Fibroblast of pulmonary artery (primary cell): Measurements from ENCODE around the gene EIF3CL.
"Not testable (repeated sequence)": the region's sequence is repeated elsewhere in the genome, so short reads cannot be mapped to it uniquely, and the experiment has no call there.

Experiments used
- DNase-seq: peaks from one replicate; pipeline ENCODE4 v3.0.0-alpha.2; 2010; ENCODE audit warnings: low read depth
- H3K4me3 ChIP-seq: replicated peaks from 2 replicates; pipeline ENCODE4 v1.5.1; 2011; ENCODE audit warnings: low read depth, mild to moderate bottlenecking, control low read depth, low read length, moderate library complexity

The EIF3CL gene, protein sequence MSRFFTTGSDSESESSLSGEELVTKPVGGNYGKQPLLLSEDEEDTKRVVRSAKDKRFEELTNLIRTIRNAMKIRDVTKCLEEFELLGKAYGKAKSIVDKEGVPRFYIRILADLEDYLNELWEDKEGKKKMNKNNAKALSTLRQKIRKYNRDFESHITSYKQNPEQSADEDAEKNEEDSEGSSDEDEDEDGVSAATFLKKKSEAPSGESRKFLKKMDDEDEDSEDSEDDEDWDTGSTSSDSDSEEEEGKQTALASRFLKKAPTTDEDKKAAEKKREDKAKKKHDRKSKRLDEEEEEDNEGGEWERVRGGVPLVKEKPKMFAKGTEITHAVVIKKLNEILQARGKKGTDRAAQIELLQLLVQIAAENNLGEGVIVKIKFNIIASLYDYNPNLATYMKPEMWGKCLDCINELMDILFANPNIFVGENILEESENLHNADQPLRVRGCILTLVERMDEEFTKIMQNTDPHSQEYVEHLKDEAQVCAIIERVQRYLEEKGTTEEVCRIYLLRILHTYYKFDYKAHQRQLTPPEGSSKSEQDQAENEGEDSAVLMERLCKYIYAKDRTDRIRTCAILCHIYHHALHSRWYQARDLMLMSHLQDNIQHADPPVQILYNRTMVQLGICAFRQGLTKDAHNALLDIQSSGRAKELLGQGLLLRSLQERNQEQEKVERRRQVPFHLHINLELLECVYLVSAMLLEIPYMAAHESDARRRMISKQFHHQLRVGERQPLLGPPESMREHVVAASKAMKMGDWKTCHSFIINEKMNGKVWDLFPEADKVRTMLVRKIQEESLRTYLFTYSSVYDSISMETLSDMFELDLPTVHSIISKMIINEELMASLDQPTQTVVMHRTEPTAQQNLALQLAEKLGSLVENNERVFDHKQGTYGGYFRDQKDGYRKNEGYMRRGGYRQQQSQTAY

DNA sequence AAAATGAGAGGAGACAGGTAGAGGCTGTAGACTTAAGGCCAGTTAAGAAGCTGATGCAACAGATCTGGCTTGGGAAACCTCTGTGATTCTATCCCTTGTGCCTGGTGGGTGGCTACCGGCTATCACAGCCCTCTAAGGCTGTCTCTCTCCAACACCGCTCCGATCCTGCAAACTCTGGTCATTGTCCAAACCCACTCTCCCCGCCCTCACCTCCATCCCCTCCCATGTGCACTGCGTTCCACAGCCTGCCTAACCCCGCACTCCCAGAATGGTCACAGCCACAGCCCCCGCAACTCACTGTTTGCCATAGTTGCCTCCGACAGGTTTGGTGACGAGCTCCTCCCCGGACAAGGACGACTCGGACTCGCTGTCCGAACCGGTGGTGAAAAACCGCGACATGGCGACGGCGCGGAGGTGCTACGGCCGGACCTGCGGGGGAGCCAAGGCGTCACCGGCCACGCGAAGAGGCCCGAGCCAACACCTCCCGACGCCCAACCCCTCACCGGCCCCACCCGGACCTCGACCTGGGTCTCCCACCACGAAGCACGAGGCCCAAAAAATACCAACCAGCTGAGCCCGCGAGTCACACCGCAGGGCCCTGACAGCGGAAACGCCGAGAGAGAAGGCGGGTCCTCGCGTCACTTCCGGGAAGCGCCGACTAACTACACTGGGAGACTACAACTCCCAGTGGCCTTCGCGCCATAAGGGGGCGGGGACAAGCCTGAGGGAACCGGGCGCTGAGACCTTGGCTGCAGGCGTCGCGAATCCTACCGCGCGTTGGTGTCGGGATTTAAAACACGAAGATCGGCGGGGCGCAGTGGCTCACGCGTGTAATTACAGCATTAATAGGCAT is at the start of gene EIF3CL:
Gene EIF3CL (minus strand): TSS at position 622 of the 853 bp plus-strand sequence. CDS start 223 bp downstream, at position 399.
- not testable (repeated sequence) for DNase-seq
- peak within 1 kb of the TSS; percentile 47 for H3K4me3 ChIP-seq

DNA sequence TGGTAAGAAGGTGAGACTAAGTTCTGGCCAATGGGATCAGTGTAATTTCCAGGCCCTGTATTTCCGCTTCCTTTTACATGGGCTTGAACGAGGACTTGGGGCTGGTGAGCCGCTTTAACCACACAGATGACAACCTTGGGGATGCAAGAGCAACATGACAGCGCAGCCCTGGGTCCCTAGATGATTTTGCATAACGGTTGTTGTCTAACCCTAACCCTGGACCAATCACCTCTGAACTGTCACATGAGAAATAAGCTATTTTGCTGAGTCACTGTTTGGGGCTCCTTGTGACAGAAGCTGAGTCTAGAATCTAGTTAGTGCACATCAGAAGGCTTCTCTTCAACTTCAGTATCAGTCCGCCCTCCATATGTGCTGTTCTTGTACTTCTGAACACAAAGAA is 43.4 kb upstream of the EIF3CL start:
- H3K4me3 ChIP-seq, DNase-seq: not testable (repeated sequence)

DNA sequence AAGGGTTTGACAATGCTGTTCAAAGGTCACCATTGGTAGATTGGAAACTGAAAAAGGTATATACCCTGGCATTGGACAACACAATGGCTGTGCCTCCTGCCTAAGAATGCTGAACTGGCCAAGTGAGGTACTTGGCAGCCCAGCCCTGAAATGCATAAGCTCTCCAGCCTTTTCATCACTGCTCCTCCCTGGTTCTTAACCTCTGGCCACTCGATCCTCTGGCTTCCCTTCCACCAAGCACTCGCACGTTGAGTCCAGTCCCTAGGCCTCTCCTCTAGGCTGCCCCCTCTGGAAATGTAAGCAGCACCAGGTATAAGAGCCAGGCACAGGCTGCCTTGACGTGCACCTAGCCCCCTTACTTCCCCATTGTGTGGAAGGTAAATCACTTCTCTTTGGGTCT is 42.7 kb upstream of the EIF3CL start:
- DNase-seq = not testable (repeated sequence)

DNA sequence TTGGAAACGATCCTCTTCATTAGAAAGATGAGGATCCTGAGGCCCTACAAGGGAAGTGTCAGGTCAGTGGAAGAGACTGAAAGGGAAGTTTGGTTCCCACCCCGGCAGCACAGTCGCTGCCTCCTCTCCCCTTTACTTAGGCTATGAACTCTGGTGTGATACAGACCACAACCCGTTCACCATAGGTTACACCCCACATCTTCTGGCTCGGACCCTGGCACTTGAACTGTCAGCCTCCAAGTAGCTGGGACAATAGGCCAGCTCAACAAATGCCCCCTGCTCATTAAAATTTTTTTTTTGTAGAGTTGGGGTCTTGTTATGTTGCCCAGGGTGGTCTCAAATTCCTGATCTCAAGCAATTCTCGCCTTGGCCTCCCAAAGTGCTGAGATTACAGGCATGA is 40.3 kb upstream of the EIF3CL start:
- DNase-seq, H3K4me3 ChIP-seq: not testable (repeated sequence)

More for the DNA sequence above, 42.7 kb upstream of the EIF3CL start:
- not testable (repeated sequence) for H3K4me3 ChIP-seq

DNA sequence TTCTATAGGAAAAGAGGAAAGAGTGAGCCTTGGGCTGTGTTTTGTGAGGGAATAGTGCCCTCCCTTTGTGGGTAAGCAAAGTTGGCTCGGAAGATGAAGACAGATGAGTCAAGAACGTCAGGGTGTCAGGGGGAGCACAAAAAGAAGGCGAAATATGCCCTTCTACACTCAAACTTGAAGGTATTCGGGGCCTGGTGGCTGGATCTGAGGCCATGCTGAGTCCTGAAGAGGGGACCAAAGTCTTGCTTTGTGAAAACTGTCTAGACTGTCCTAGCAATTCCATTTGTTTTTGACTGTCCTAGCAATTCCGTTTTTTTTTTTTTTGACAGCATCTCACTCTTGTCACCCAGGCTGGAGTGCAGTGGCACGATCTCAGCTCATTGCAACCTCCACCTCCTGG is 35.3 kb upstream of the EIF3CL start:
- H3K4me3 ChIP-seq, DNase-seq: not testable (repeated sequence)

DNA sequence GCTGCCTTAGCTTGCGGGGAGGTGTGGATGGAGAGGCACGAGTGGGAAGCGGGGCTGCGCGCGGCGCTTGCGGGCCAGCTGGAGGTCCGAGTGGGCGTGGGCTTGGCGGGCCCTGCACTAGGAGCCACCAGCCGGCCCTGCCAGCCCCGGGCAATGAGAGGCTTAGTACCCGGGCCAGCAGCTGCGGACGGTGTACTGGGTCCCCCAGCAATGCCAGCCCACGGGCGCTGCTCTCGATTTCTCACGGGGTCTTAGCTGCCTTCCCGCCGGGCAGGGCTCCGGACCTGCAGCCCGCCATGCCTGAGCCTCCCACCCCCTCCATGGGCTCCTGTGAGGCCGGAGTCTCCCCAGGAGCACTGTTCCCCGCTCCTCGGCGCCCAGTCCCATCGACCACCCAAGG is 31.7 kb upstream of the EIF3CL start:
- H3K4me3 ChIP-seq, DNase-seq: not testable (repeated sequence)

DNA sequence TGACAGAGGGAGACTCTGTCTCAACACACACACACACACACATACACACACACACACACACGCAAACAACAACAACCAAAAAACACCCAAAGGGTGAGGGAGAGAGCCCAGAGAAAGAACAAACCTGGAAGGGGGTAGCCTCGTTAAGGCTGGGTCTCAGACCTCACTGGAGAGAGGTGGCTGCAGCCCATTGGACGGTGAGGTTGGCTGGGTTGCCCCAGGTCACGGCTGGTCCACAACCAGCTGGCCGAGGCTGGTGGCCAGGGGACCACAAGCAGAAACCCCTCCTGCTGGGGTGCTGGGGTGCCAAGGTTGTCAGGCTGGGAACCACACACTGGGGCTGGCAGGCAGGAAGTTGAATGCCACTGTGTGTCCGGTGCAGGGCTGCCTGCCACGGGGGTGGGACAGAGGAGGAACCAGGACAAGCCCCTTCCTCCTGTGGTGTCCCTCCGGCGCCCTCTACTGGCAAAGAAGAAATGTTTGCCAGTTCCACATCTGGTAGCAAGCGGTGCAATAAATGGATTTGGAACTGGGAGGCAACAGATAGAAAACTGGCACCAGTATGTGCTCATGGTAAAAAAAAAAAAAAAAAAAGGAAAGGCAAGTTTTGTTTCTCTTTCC is 22.5 kb upstream of the EIF3CL start:
- DNase-seq, H3K4me3 ChIP-seq: not testable (repeated sequence)

DNA sequence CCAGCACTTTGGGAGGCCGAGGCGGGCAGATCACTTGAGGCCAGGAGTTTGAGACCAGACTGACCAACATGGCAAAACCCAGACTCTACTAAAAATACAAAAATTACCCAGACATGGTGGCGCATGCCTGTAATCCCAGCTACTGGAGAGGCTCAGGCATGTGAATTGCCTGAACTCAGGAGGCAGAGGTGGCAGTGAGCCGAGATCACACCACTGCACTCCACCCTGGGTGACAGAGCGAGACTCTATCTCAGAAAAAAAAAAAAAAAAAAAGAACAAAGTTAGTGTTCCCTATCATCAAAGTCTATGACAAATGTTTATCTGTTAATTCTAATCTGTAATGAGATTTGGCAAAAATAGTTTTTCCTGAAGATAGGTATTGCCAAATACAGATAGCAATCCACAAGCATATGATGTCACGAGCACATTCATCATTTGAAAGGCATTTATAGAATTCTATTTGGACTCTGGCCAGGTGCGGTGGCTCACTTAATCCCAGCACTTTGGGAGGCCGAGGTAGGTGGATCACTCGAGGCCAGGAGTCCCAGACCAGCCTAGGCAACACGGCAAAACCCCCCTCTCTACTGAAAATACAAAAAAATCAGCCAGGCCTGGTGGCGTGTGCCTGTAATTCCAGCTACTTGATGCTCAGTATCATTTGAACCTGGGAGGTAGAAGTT is 17.6 kb upstream of the EIF3CL start:
- DNase-seq, H3K4me3 ChIP-seq: not testable (repeated sequence)

DNA sequence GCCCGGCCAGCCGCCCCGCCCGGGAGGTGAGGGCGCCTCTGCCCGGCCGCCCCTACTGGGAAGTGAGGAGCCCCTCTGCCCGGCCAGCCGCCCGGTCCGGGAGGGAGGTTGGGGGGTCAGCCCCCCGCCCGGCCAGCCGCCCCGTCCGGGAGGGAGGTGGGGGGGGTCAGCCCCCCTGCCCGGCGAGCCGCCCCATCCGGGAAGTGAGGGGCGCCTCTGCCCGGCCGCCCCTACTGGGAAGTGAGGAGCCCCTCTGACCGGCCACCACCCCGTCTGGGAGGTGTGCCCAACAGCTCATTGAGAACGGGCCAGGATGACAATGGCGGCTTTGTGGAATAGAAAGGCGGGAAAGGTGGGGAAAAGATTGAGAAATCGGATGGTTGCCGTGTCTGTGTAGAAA is 13.4 kb upstream of the EIF3CL start:
- DNase-seq, H3K4me3 ChIP-seq: not testable (repeated sequence)

DNA sequence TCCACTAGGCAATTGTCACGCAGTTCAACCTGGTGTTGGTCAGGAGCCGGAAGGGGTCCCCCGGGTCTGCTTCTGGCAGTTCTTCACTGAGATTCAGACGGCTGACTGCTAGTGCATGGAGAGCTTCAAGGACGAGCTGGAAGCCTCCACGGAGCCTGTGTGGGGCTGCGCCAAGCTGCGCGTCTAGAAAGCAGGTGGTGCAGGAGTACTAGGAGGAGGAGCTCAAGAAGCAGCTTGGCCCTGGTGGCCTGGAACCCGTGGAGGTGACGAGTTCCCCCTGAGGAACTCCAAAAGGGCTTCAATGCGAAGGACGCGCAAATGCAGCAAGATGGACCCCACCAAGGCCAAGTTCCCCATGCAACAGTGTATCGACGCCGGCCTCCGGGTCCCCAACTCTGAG is 10.9 kb upstream of the EIF3CL start:
- not testable (repeated sequence) for DNase-seq, H3K4me3 ChIP-seq

DNA sequence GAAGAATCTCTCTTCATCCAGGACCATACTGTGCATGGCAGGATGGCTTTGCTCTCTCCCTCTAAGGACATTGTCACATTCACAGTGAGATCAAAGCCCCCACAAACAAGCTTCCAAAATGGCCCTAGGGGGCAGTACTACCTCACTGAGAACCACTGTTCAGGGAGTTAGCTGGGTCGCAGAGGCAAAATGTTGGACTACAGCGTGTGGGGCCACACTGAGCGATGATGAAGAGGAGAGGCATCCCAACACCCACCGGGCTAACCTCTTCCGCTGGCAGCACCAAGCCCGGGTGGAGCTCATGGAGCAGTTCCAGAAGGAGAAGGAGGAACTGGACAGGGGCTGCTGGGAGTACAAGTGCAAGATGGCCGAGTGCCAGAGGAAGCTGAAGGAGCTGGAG is 9.9 kb upstream of the EIF3CL start:
- not testable (repeated sequence) for DNase-seq

DNA sequence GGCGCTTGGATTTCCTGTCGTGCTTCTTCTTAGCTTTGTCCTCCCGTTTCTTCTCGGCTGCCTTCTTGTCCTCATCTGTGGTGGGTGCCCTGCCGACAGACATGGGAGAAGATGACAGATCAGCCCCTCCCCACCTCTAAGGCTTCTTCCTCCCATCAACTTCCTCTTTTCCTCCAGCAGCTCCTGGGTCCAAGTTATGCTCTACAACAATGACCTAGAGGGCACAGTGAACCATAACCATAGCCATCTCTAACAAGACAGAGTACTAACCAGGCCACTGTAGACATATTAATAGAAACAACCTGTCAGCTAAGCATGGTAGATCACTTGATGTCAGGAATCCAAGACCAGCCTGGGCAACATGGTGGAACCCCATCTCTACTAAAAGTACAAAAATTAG is 11.6 kb downstream of the EIF3CL start:
- not testable (repeated sequence) for DNase-seq, H3K4me3 ChIP-seq

More for the DNA sequence above, 9.9 kb upstream of the EIF3CL start:
- not testable (repeated sequence) for H3K4me3 ChIP-seq

DNA sequence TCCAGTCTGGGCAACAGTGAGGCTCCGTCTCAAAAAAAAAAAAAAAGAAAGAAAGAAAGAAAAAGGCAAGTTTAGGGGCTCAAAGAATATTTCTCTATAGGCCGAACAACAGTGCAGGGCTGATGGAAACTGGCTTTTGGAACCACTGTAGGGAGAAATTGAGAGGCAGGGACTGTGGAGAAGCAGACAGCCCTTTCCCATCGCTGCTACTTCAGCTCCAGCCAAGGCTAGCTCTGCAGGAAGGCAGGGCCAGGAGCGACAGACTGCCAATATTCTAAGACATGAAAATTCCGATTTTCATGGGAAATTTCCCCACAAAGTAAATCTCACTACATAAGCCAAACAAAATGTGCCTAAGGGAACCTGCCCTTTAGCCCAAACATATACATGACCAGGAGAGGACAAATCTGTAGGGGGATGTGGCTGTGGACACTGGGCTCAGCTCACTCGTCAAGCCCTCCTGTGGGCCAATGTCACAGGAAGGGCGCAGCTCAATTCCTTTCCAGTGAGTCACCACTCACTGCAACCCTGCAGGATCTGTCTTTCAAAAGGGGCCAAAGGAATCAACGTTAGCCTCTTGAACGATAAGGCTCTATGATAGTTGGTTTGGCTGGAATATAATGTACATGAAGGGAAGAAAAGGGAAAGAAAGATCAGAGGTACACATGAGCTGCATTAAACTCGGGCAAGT is 21.3 kb downstream of the EIF3CL start:
- not testable (repeated sequence) for H3K4me3 ChIP-seq, DNase-seq

DNA sequence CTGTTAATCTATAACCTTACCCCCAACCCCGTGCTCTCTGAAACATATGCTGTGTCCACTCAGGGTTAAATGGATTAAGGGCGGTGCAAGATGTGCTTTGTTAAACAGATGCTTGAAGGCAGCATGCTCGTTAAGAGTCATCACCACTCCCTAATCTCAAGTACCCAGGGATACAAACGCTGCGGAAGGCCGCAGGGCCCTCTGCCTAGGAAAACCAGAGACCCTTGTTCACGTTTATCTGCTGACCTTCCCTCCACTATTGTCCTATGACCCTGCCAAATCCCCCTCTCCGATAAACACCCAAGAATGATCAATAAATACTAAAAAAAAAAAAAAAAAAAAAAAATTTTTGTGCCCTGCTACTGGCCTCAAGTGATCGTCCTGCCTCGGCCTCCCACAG is 25.8 kb downstream of the EIF3CL start:
- not testable (repeated sequence) for DNase-seq, H3K4me3 ChIP-seq

DNA sequence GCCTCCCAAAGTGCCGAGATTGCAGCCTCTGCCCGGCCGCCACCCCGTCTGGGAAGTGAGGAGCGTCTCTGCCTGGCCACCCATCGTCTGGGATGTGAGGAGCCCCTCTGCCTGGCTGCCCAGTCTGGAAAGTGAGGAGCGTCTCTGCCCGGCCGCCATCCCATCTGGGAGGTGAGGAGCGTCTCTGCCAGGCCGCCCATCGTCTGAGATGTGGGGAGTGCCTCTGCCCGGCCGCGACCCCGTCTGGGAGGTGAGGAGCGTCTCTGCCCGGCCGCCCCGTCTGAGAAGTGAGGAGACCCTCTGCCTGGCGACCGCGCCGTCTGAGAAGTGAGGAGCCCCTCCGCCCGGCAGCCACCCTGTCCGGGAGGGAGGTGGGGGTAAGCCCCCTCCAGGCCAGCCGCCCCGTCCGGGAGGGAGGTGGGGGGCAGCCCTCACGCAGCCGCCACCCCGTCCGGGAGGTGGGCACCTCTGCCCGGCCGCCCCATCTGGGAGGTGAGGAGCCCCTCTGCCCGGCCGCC is 26.5 kb downstream of the EIF3CL start:
- not testable (repeated sequence) for H3K4me3 ChIP-seq, DNase-seq

DNA sequence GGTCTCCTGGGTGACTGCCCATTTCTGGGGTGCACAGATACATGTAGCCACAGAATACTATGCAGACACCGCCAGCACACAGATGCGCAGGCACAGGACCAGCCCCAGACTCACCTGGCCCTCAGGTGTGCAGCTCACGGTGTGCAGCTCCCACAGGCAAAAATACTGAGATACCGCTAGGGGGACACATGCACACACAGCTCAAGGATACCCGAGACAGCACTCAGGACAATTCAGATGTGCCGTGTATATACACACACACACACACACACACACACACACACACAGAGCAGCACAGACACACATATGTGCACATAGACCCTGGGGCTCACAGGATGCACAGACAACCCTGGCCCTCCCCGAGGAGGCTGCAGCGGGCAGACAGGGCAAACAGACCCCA is 28.5 kb downstream of the EIF3CL start:
- not testable (repeated sequence) for DNase-seq, H3K4me3 ChIP-seq

DNA sequence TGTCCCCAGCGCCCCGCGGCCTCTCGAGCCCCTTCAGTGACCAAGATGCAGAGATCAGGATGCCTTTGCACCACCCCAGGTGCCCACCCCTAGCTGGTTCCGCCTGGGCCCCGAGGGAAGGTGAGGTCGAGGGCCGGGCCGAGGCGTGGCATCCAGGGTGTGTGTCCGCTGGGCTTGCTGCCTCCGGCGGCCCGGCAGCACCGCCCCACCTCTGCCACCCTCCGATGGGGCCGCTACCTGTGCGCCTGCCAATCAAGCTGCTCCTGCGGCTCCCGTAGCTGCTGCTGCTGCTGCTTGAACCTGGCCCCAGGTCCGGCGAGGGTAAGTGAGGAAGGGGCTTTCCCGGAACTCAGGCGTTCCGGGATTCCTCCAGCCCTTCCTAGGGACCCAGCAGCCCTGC is 29.4 kb downstream of the EIF3CL start:
- not testable (repeated sequence) for H3K4me3 ChIP-seq, DNase-seq
